ENCODE results near the gene MAML1.
"Not testable (repeated sequence)": the region's sequence is repeated elsewhere in the genome, so short reads cannot be mapped to it uniquely, and the experiment has no call there.

Gene MAML1

GRCh38 chr5:179783128-179783527, 50.5 kb downstream of the MAML1 start:
- H3K9me3 ChIP-seq (replicated peaks; ENCODE audit: low read length), result no peaks in the 10 kb centered on the region
- no peak overlapping the region for H3K4me3 ChIP-seq (ENCODE audit: low read length)
- H3K4me1 ChIP-seq (ENCODE audit: control insufficient read depth, insufficient read depth, low read length), result no peaks in the 10 kb centered on the region
- no peak overlapping the region for H3K4me2 ChIP-seq (ENCODE audit: low read length)
- no peak overlapping the region for H3K9ac ChIP-seq (ENCODE audit: low read depth, low read length)
- H3K36me3 ChIP-seq (ENCODE audit: insufficient read depth, low read length), result peaks cover 13% of the 10 kb centered on the region
- no peaks in the 10 kb centered on the region for H3K27me3 ChIP-seq (ENCODE audit: control insufficient read depth, insufficient read depth, low read length)

GRCh38 chr5:179786861-179787260, 54.2 kb downstream of the MAML1 start:
- no peak overlapping the region for H3K4me2 ChIP-seq (ENCODE audit: low read length)
- H3K27me3 ChIP-seq (ENCODE audit: control insufficient read depth, insufficient read depth, low read length), result no peaks in the 10 kb centered on the region
- H3K4me1 ChIP-seq (ENCODE audit: control insufficient read depth, insufficient read depth, low read length), result no peaks in the 10 kb centered on the region
- H3K4me3 ChIP-seq (ENCODE audit: low read length), result no peak overlapping the region
- no peaks in the 10 kb centered on the region for H3K36me3 ChIP-seq (ENCODE audit: insufficient read depth, low read length)
- H3K9me3 ChIP-seq (replicated peaks; ENCODE audit: low read length), result no peaks in the 10 kb centered on the region
- no peak overlapping the region for H3K9ac ChIP-seq (ENCODE audit: low read depth, low read length)

- no peaks in the 10 kb centered on the region for H3K36me3 ChIP-seq (ENCODE audit: insufficient read depth, low read length)
Observed at GRCh38 chr5:179788193-179788854, 55.7 kb downstream of the MAML1 start.

GRCh38 chr5:179789278-179789677, 56.7 kb downstream of the MAML1 start:
- not testable (repeated sequence) for H3K9ac ChIP-seq (ENCODE audit: low read depth, low read length); H3K4me3 ChIP-seq (ENCODE audit: low read length); H3K27me3 ChIP-seq (ENCODE audit: control insufficient read depth, insufficient read depth, low read length); H3K4me2 ChIP-seq (ENCODE audit: low read length); H3K9me3 ChIP-seq (replicated peaks; ENCODE audit: low read length); H3K36me3 ChIP-seq (ENCODE audit: insufficient read depth, low read length)
- peaks cover 12% of the 10 kb centered on the region for H3K4me1 ChIP-seq (ENCODE audit: control insufficient read depth, insufficient read depth, low read length)

More at GRCh38 chr5:179788193-179788854, 55.7 kb downstream of the MAML1 start:
- Histone ChIP-seq H3K9me3 (replicated peaks; ENCODE audit: low read length) (no peaks in the 10 kb centered on the region), H3K4me1 (ENCODE audit: control insufficient read depth, insufficient read depth, low read length) (peaks cover 2% of the 10 kb centered on the region), H3K4me2 (ENCODE audit: low read length) (no peak overlapping the region), H3K4me3 (ENCODE audit: low read length) (no peak overlapping the region), H3K27me3 (ENCODE audit: control insufficient read depth, insufficient read depth, low read length) (no peaks in the 10 kb centered on the region), H3K9ac (ENCODE audit: low read depth, low read length) (no peak overlapping the region)

- Histone ChIP-seq H3K4me2 (ENCODE audit: low read length) (no peak overlapping the region), H3K27me3 (ENCODE audit: control insufficient read depth, insufficient read depth, low read length) (no peaks in the 10 kb centered on the region), H3K4me1 (ENCODE audit: control insufficient read depth, insufficient read depth, low read length) (peaks cover 28% of the 10 kb centered on the region), H3K36me3 (ENCODE audit: insufficient read depth, low read length) (peaks cover 5% of the 10 kb centered on the region), H3K4me3 (ENCODE audit: low read length) (no peak overlapping the region), H3K9ac (ENCODE audit: low read depth, low read length) (no peak overlapping the region), H3K9me3 (replicated peaks; ENCODE audit: low read length) (no peaks in the 10 kb centered on the region)
Observed at GRCh38 chr5:179791881-179792611, 59.4 kb downstream of the MAML1 start.

- Histone ChIP-seq H3K4me2 (ENCODE audit: low read length) (no peak overlapping the region), H3K36me3 (ENCODE audit: insufficient read depth, low read length) (peaks cover 13% of the 10 kb centered on the region), H3K4me1 (ENCODE audit: control insufficient read depth, insufficient read depth, low read length) (peaks cover 28% of the 10 kb centered on the region), H3K9ac (ENCODE audit: low read depth, low read length) (no peak overlapping the region), H3K9me3 (replicated peaks; ENCODE audit: low read length) (no peaks in the 10 kb centered on the region), H3K4me3 (ENCODE audit: low read length) (no peak overlapping the region), H3K27me3 (ENCODE audit: control insufficient read depth, insufficient read depth, low read length) (no peaks in the 10 kb centered on the region)
Observed at GRCh38 chr5:179792612-179793467, 60.2 kb downstream of the MAML1 start.

- Histone ChIP-seq H3K9ac (ENCODE audit: low read depth, low read length) (no peak within 1 kb of the TSS), H3K4me1 (ENCODE audit: control insufficient read depth, insufficient read depth, low read length) (peaks cover 28% of the 10 kb centered on the region), H3K9me3 (replicated peaks; ENCODE audit: low read length) (no peaks in the 10 kb centered on the region), H3K27me3 (ENCODE audit: control insufficient read depth, insufficient read depth, low read length) (no peaks in the 10 kb centered on the region), H3K4me3 (ENCODE audit: low read length) (no peak within 1 kb of the TSS), H3K36me3 (ENCODE audit: insufficient read depth, low read length) (peaks cover 21% of the 10 kb centered on the region), H3K4me2 (ENCODE audit: low read length) (peak within 1 kb of the TSS; percentile 24)
Observed at GRCh38 chr5:179793468-179794139, 61.0 kb downstream of the MAML1 start, which contains the start of gene LTC4S. Gene LTC4S, plus strand, starts transcription at chr5:179793986. Its CDS starts 95 bp downstream, at chr5:179794081.

- H3K4me1 ChIP-seq (ENCODE audit: control insufficient read depth, insufficient read depth, low read length), result peaks cover 28% of the 10 kb centered on the region
- peak overlapping the region; percentile 24 for H3K4me2 ChIP-seq (ENCODE audit: low read length)
- H3K36me3 ChIP-seq (ENCODE audit: insufficient read depth, low read length), result peaks cover 27% of the 10 kb centered on the region
- H3K9me3 ChIP-seq (replicated peaks; ENCODE audit: low read length), result no peaks in the 10 kb centered on the region
- H3K27me3 ChIP-seq (ENCODE audit: control insufficient read depth, insufficient read depth, low read length), result no peaks in the 10 kb centered on the region
- H3K4me3 ChIP-seq (ENCODE audit: low read length), result no peak overlapping the region
- no peak overlapping the region for H3K9ac ChIP-seq (ENCODE audit: low read depth, low read length)
Observed at GRCh38 chr5:179794171-179794570, 61.5 kb downstream of the MAML1 start.

- no peak overlapping the region for H3K9ac ChIP-seq (ENCODE audit: low read depth, low read length)
- peaks cover 28% of the 10 kb centered on the region for H3K4me1 ChIP-seq (ENCODE audit: control insufficient read depth, insufficient read depth, low read length)
- no peak overlapping the region for H3K4me2 ChIP-seq (ENCODE audit: low read length)
Observed at GRCh38 chr5:179794575-179794974, 62.0 kb downstream of the MAML1 start.

GRCh38 chr5:179795049-179795862, 62.6 kb downstream of the MAML1 start:
- Histone ChIP-seq H3K4me3 (ENCODE audit: low read length) (peak overlapping the region; percentile 82), H3K36me3 (ENCODE audit: insufficient read depth, low read length) (peaks cover 38% of the 10 kb centered on the region), H3K9ac (ENCODE audit: low read depth, low read length) (peak overlapping the region; percentile 88), H3K27me3 (ENCODE audit: control insufficient read depth, insufficient read depth, low read length) (no peaks in the 10 kb centered on the region), H3K4me2 (ENCODE audit: low read length) (peak overlapping the region; percentile 96), H3K4me1 (ENCODE audit: control insufficient read depth, insufficient read depth, low read length) (peaks cover 28% of the 10 kb centered on the region), H3K9me3 (replicated peaks; ENCODE audit: low read length) (no peaks in the 10 kb centered on the region)

More at GRCh38 chr5:179794575-179794974, 62.0 kb downstream of the MAML1 start:
- H3K36me3 ChIP-seq (ENCODE audit: insufficient read depth, low read length), result peaks cover 31% of the 10 kb centered on the region
- H3K4me3 ChIP-seq (ENCODE audit: low read length), result no peak overlapping the region
- H3K9me3 ChIP-seq (replicated peaks; ENCODE audit: low read length), result no peaks in the 10 kb centered on the region
- no peaks in the 10 kb centered on the region for H3K27me3 ChIP-seq (ENCODE audit: control insufficient read depth, insufficient read depth, low read length)

All from skeletal muscle satellite cell (primary cell).